ENCODE data around the gene NANOS1. TPM values are rescaled to one million over a fixed set of nuclear protein-coding genes. Genes with fewer than 3 reads are reported as not detected.

NANOS1 gene
- total and polyA plus RNA-seq, 2 of the 8 experiments (the other 6 are each of a cell fraction or from before 2014, with no cell fraction given) = 3.1 to 3.9 TPM

GRCh38 chr10:119026301-119027110, 3.0 kb upstream of the NANOS1 start:
- H3K18ac ChIP-seq (ENCODE audit: extremely low read depth, low read length) = no peak overlapping the region
- DNase-seq (ENCODE audit: low read depth in 1 of 2, low spot score in 2 of 2) (peak in 1 of 2 experiments; percentile 31), FAIRE-seq (no peak)
- no peak overlapping the region for H2AK5ac ChIP-seq (ENCODE audit: low read depth, low read length)
- H3K4me1 ChIP-seq (replicated peaks in 1 of 4; ENCODE audit: control insufficient read depth in 3 of 4, insufficient read depth in 4 of 4, low read length in 3 of 4) = peaks cover 5 to 9% (median 7%) of the 10 kb centered on the region in 4 experiments; a peak in 6 of 7 replicates
- H3K36me3 ChIP-seq (ENCODE audit: control insufficient read depth in 2 of 4, insufficient read depth in 4 of 4, low read length in 3 of 4) = no peaks in the 10 kb centered on the region
- no peak overlapping the region for H3K56ac ChIP-seq (replicated peaks; ENCODE audit: insufficient read length, low read depth, low read length)
- no peak overlapping the region for H2BK20ac ChIP-seq (ENCODE audit: low read length)
- no peak overlapping the region for H2BK12ac ChIP-seq (ENCODE audit: low read depth, low read length)
- H2BK15ac ChIP-seq (ENCODE audit: low read length) = no peak overlapping the region
- no peak overlapping the region for H2BK5ac ChIP-seq (ENCODE audit: low read depth, low read length)
- no peak overlapping the region for H3K27ac ChIP-seq (ENCODE audit: low read depth, low read length)
- no peak overlapping the region for H3K23ac ChIP-seq (ENCODE audit: insufficient read length)
- H3K4ac ChIP-seq (replicated peaks; ENCODE audit: insufficient read length, low read depth, low read length) = no peak overlapping the region
- ChIA-PET CTCF (ENCODE audit: partially characterized antibody) (interaction anchor here (0.6 to 0.8 kb wide), 2 partner anchors 221 to 1561 kb away, joined by 3 read pairs; no protein-coding TSS in a partner anchor), POLR2A (ENCODE audit: partially characterized antibody) (no interaction called here)
- H3K14ac ChIP-seq (ENCODE audit: insufficient read length) = no peak overlapping the region
- H3K79me2 ChIP-seq (ENCODE audit: control insufficient read depth in 1 of 2, insufficient read depth in 2 of 2, low read length in 2 of 2) = no peaks in the 10 kb centered on the region
- H3K23me2 ChIP-seq (ENCODE audit: low read depth, low read length) = peaks cover 9% of the 10 kb centered on the region
- H4K5ac ChIP-seq (ENCODE audit: insufficient read length, low read depth, low read length) = no peak overlapping the region
- H3K79me1 ChIP-seq (ENCODE audit: low read depth, low read length) = no peaks in the 10 kb centered on the region
- H3K9me3 ChIP-seq (ENCODE audit: insufficient read depth in 2 of 2, low read depth in 1 of 2, low read length in 1 of 2) = no peaks in the 10 kb centered on the region
- H3K4me3 ChIP-seq (ENCODE audit: extremely low read depth in 1 of 4, insufficient read depth in 2 of 4, low read depth in 3 of 4, low read length in 4 of 4) = no peak overlapping the region
- peaks cover 0 to 2% of the 10 kb centered on the region in 2 experiments for H4K20me1 ChIP-seq (replicated peaks in 1 of 2; ENCODE audit: control insufficient read depth in 1 of 2, insufficient read depth in 2 of 2, low read length in 2 of 2)
- no peak overlapping the region for H3K4me2 ChIP-seq (ENCODE audit: insufficient read depth in 1 of 2, low read depth in 2 of 2, low read length in 2 of 2)
- H4K8ac ChIP-seq (ENCODE audit: extremely low read depth, insufficient read depth, low read length) = no peak overlapping the region; the same call in 1 of the 2 replicates
- no peak overlapping the region for H2AFZ ChIP-seq (ENCODE audit: low read length)
- H3K27me3 ChIP-seq (replicated peaks in 1 of 4; ENCODE audit: control insufficient read depth in 3 of 4, extremely low read depth in 1 of 4, insufficient read depth in 3 of 4, low read length in 3 of 4) = no peaks in the 10 kb centered on the region
- 90% methylated on average over 18 of the region's 18 CpGs; no CpG with 5 or more reads in 1 of the 2 experiments for WGBS, 2 experiments (ENCODE audit: extremely low coverage in 1 of 2, insufficient coverage in 1 of 2, insufficient read length in 1 of 2, insufficient replicate concordance in 2 of 2, low coverage in 1 of 2, low lambda C conversion rate in 2 of 2, missing lambda C conversion rate in 1 of 2)
- H4K91ac ChIP-seq (replicated peaks; ENCODE audit: insufficient read length, low read length) = no peak overlapping the region
- no peak overlapping the region for H3K9ac ChIP-seq (replicated peaks in 1 of 4; ENCODE audit: extremely low read depth in 1 of 4, low read depth in 3 of 4, low read length in 3 of 4)
- H2BK120ac ChIP-seq (replicated peaks; ENCODE audit: low read depth, low read length) = no peak overlapping the region
- TF ChIP-seq BCL11A (IDR thresholded peaks at IDR 0.05; ENCODE audit: low read depth in 2 of 2, low read length in 2 of 2) (no peak), POLR2A (IDR thresholded peaks at IDR 0.05; ENCODE audit: control extremely low read depth in 1 of 2, low read depth in 2 of 2, low read length in 2 of 2) (no peak), POU5F1 (IDR thresholded peaks at IDR 0.05; ENCODE audit: low read depth, low read length) (no peak), PHF8 (conservative IDR thresholded peaks at IDR 0.05; ENCODE audit: low read depth, low read length) (no peak), ATF2 (IDR thresholded peaks at IDR 0.05; ENCODE audit: low read length) (no peak), CHD2 (IDR thresholded peaks at IDR 0.05; ENCODE audit: low read length) (no peak), RFX5 (IDR thresholded peaks at IDR 0.05; ENCODE audit: borderline replicate concordance, low read depth, low read length) (no peak), KDM4A (IDR thresholded peaks at IDR 0.05; ENCODE audit: low read depth, low read length, severe bottlenecking) (no peak), GTF2F1 (IDR thresholded peaks at IDR 0.05; ENCODE audit: borderline replicate concordance, low read depth, low read length) (no peak), TBP (IDR thresholded peaks at IDR 0.05; ENCODE audit: low read depth, low read length) (no peak), SP4 (IDR thresholded peaks at IDR 0.05; ENCODE audit: low read length) (no peak), MAFK (IDR thresholded peaks at IDR 0.05; ENCODE audit: low read depth, low read length) (no peak)
